PC-3 (cell line): Measurements from ENCODE around the gene TMEM132E.

ENCODE experiments used
- CTCF ChIP-seq: fragments of 300-600 bp; sonication (generic); conservative IDR thresholded peaks from 2 replicates; pipeline ENCODE4 v1.5.1; 2017; ENCODE audit warnings: antibody characterized with exemption, low read depth, mild to moderate bottlenecking, low read length
- EZH2phosphoT487 ChIP-seq: fragments of 300-600 bp; sonication (generic); IDR thresholded peaks from 2 replicates; pipeline ENCODE4 v1.6.1; 2018; ENCODE audit warnings: mild to moderate bottlenecking, antibody characterized with exemption, low read length, borderline replicate concordance

- TF ChIP-seq CTCF (no peak), EZH2phosphoT487 (no peak)
Observed at GRCh38 chr17:34532281-34533065, 46.9 kb upstream of the TMEM132E start.
